Psoas muscle (tissue), 8 donors: Measurements from ENCODE around the gene AGFG2. TPM values are rescaled to one million over a fixed set of nuclear protein-coding genes. Genes with fewer than 3 reads are reported as not detected.

ENCODE experiments used
- ATAC-seq, 4 donors: fragments of 200-7000 bp; cut with Tn5 transposase; one replicate each; pipeline ENCODE4 v1.9.1; 2020; ENCODE audit warnings: moderate library complexity in 3 of 4, mild to moderate bottlenecking in 2 of 4
- DNase-seq, 2 donors: peaks; one replicate each; pipeline ENCODE4 v3.0.0-alpha.2; 2020
- H3K27ac ChIP-seq: fragments of 200-600 bp; one replicate; pipeline ENCODE4 v1.8.0; 2022
- H3K27me3 ChIP-seq, 3 donors: fragments of 200-600 bp in 1 of 3; one replicate each; pipeline versions ENCODE4 v1.6.1 to v1.8.0; 2013 to 2022; ENCODE audit warnings: low read length in 2 of 3, mild to moderate bottlenecking in 2 of 3, moderate library complexity in 1 of 3; ENCODE audit not compliant: insufficient read depth in 3 of 3
- H3K36me3 ChIP-seq, 2 donors: fragments of 200-600 bp in 1 of 2; one replicate each; pipeline versions ENCODE4 v1.6.1 to v1.8.0; 2013 to 2022; ENCODE audit warnings: low read depth in 1 of 2, mild to moderate bottlenecking in 1 of 2, moderate library complexity in 1 of 2; ENCODE audit not compliant: insufficient read depth in 1 of 2
- H3K4me1 ChIP-seq: fragments of 200-600 bp; one replicate; pipeline ENCODE4 v1.8.0; 2022
- H3K4me3 ChIP-seq: fragments of 200-600 bp; one replicate; pipeline ENCODE4 v1.8.0; 2022; ENCODE audit warnings: mild to moderate bottlenecking
- H3K9me3 ChIP-seq: fragments of 200-600 bp; one replicate; pipeline ENCODE4 v1.8.0; 2022
- CTCF ChIP-seq: fragments of 200-600 bp; IDR thresholded peaks from one replicate; pipeline ENCODE4 v1.8.0; 2022; ENCODE audit warnings: antibody characterized with exemption
- WGBS, 3 donors: extraction: QIAGEN DNeasy Blood & Tissue Kit; methylation state at CpG; one replicate each; pipeline versions ENCODE4 v1.1.6 to v1.1.7; 2013; 5-methylcytosine and 5-hydroxymethylcytosine counted together
- intact Hi-C, 2 donors: fragments of 100-400 bp; cut with DNase I; formaldehyde crosslinking; loops; one replicate each; pipeline versions ENCODE4 v1.11.0 to v1.14.2; 2022
- polyA plus RNA-seq, 3 donors: library from polyadenylated mRNA; stranded (reverse); fragments of 200-250 nt; gene quantifications; one replicate each; pipeline ENCODE4 v1.2.3, GENCODE V29; 2013
- total RNA-seq, 4 donors: library from RNA; stranded (reverse); fragmentation: NEBNext Ultra II Directional in 2 of 4; extraction: Animal tissue kit (Norgen Biotek cat#: 25700) in 2 of 4; gene quantifications; one replicate each; pipeline versions ENCODE4 v1.2.1 to v1.2.4, GENCODE V29; 2021 to 2023
- donor health status: healthy with polysubstance abuse.
- donor health status: DM: no; HTN: no; CAD: no; lungs with moderate emphysema.
- donor health status: Bipolar disorder and iron deficiency.
- donor health status: healthy.
- donor health status: DM: yes; HTN: yes; CAD: no.
- donor health status: DM: no; HTN: no; CAD: no.
- donor health status: DM: no; HTN: no; CAD: no.
- donor health status: DM: yes; HTN: yes; CAD: no.

AGFG2 gene
- total and polyA plus RNA-seq, 7 donors, result 4.8 to 14.7 (median 8.8) TPM

GRCh38 chr7:100575206-100575631, 36.2 kb downstream of the AGFG2 start:
- Histone ChIP-seq H3K27ac (no peak overlapping the region), H3K9me3 (no peaks in the 10 kb centered on the region), H3K4me3 (no peak overlapping the region), H3K4me1 (no peaks in the 10 kb centered on the region), H3K36me3 (peaks cover 15 to 77% of the 10 kb centered on the region in 2 donors), H3K27me3 (peaks cover 0 to 57% (median 10%) of the 10 kb centered on the region in 3 donors)
- intact Hi-C loops, result loop anchor here in 1 of 2 donors (5.0 kb wide), 1 partner anchor 112 kb away; no protein-coding TSS in a partner anchor
- TF ChIP-seq CTCF, result no peak
- 78 to 85% (median 80%) methylated on average over 10 to 14 of the region's 14 CpGs for WGBS, 3 donors
- ATAC-seq (no peak), DNase-seq (no peak)

DNA sequence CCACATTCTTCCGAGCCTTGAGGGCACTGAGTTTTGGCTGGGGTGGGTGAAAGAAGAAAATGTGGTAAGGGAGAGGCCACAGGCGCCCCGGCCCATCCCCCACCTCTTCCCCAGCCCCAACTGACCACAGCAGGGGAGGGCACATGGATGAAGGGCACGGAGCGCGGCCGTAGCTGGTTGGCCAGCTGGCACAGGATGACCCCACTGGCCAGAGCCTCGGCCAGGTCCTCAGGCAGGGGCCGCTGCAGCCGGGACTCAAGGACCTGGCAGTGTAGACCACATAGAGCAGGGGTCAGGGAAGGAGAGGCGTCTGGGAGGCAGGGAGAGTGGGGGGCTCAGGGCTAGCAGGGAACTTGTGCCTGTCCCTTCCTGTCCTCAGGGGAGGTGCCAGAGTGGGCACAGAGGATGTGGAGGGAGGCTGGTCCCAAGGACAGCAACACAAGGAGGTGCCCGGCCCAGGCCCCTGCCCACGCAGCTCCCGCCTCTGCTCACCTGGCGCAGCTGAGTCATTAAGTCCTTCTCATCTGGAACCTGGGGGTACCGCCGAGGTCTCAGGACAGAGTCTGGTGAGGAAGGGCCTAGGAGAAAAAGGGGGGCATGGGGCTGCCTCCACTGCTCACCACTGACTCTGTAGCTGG, 36.9 kb downstream of the AGFG2 start:
- TF ChIP-seq CTCF, result no peak
- H3K27me3 ChIP-seq, result peaks cover 0 to 52% (median 9%) of the 10 kb centered on the region in 3 donors
- ATAC-seq (no peak), DNase-seq (no peak)
- no peak overlapping the region for H3K4me3 ChIP-seq
- H3K27ac ChIP-seq, result no peak overlapping the region
- intact Hi-C loops, result loop anchor here in 1 of 2 donors (5.0 kb wide), 1 partner anchor 111 kb away; no protein-coding TSS in a partner anchor
- no peaks in the 10 kb centered on the region for H3K9me3 ChIP-seq
- H3K36me3 ChIP-seq, result peaks cover 15 to 83% of the 10 kb centered on the region in 2 donors
- no peaks in the 10 kb centered on the region for H3K4me1 ChIP-seq
- WGBS, 3 donors, result 68 to 78% (median 75%) methylated on average over 17 of the region's 17 CpGs

DNA sequence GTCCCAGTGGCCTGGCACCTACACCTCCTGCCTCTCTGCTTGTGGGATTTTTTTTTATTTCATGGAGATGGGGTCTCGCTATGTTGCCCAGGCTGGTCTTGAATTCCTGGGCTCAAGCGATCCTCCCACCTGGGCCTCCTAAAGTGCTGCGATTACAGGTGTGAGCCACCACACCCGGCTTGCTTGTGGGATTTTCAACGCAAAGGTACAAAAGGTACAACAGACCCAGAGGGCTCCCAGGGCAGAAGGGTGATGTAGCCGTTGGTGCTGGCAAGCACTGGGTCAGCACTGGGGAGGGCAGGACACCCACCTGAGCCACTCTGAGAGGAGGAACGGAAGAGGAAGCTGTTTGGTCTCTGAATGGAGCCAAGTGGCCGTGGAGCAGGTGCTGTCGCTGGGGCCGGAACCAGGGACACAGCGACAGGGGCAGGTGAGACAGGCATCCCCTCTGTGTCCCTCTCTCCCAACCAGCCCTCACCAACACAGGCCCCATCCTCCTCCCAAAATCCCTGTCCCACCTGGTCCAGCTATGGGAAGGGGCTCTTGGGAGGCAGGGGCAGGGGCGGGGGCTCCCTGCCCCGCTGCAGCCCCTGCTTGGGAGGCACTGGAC, 37.5 kb downstream of the AGFG2 start:
- Histone ChIP-seq H3K9me3 (no peaks in the 10 kb centered on the region), H3K4me3 (no peak overlapping the region), H3K27me3 (peaks cover 0 to 46% (median 9%) of the 10 kb centered on the region in 3 donors), H3K4me1 (no peaks in the 10 kb centered on the region), H3K27ac (no peak overlapping the region), H3K36me3 (peaks cover 15 to 89% of the 10 kb centered on the region in 2 donors)
- ATAC-seq, result no peak
- TF ChIP-seq CTCF, result no peak
- no peak for DNase-seq
- WGBS, 3 donors, result 93 to 96% (median 95%) methylated on average over 12 to 13 of the region's 13 CpGs
- intact Hi-C loops, result loop anchor here in 1 of 2 donors (5.0 kb wide), 1 partner anchor 111 kb away; no protein-coding TSS in a partner anchor

DNA sequence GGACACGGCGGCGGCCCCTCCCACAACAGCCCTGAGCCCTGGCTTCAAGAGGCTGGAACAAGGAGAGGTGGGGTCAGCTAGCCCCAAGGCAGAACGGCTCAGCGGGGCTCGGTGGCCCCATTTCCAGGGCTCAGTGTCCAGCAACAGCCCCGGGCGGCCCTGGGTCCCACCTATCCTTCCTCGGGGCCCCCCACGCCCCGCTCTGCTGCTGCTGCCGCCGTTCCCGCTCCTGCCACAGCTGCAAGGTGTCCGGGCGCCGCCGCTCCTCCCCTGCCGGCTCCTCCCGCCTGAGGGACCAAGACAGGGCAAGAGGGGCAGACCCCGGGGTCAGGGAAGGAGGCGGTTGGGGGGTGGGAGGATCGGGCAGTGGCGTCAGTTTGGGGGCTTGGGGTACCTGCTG, 38.1 kb downstream of the AGFG2 start:
- intact Hi-C loops, result loop anchor here in 1 of 2 donors (5.0 kb wide), 1 partner anchor 110 kb away; no protein-coding TSS in a partner anchor
- ATAC-seq (no peak), DNase-seq (no peak)
- Histone ChIP-seq H3K4me1 (no peaks in the 10 kb centered on the region), H3K27ac (no peak overlapping the region), H3K27me3 (peaks cover 0 to 41% (median 9%) of the 10 kb centered on the region in 3 donors), H3K9me3 (no peaks in the 10 kb centered on the region), H3K4me3 (no peak overlapping the region), H3K36me3 (peaks cover 15 to 95% of the 10 kb centered on the region in 2 donors)
- TF ChIP-seq CTCF, result no peak
- 92 to 96% (median 96%) methylated on average over 14 to 24 of the region's 24 CpGs for WGBS, 3 donors
